ENCODE results near the gene DGKQ. TPM values are rescaled to one million over a fixed set of nuclear protein-coding genes. Genes with fewer than 3 reads are reported as not detected.

DGKQ gene
- total and polyA plus RNA-seq, 2 of the 13 experiments (the other 11 are each of a cell fraction or from before 2014, with no cell fraction given) = 4.5 to 7.2 TPM

DNA sequence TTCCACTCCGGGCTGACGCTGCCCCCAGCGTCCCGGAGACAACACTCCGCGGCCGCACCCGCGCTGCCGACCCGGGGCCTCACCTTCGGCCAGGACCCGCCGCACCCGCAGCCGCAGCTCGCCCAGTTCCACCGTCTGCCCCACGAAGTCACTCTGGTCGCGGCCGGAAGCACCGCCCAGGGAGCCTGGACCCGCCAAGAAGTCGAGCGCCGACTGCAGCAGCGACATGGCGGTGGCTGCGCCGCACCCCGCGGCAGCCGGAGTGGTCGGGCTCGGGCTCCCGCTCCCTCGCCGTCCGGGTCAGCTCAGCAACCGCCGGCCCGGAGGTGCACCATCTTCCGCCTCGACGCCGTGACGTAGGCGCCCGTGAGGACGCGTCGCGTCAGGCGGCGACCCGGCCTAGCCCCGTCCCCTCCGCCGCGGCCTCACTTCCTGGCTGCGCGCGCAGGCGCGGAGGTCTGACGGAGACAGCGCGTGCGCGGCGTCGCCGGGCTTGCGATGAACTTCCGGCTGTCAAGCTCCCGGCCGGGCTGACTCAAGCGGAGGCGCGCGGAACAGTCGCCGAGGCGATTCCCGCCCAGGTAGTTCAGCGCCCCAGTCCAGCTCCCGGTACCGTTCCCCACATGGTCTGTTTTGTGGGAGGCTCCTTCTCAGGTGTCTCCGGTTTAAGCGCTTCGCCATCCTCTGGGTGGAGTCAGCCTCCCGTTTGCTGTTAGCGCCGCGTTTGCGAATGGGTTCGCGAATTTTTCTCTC is 41.2 kb downstream of the DGKQ start, which contains the start of the genes GAK and TMEM175 (continued):
- TF ChIP-seq, protein P1, sequence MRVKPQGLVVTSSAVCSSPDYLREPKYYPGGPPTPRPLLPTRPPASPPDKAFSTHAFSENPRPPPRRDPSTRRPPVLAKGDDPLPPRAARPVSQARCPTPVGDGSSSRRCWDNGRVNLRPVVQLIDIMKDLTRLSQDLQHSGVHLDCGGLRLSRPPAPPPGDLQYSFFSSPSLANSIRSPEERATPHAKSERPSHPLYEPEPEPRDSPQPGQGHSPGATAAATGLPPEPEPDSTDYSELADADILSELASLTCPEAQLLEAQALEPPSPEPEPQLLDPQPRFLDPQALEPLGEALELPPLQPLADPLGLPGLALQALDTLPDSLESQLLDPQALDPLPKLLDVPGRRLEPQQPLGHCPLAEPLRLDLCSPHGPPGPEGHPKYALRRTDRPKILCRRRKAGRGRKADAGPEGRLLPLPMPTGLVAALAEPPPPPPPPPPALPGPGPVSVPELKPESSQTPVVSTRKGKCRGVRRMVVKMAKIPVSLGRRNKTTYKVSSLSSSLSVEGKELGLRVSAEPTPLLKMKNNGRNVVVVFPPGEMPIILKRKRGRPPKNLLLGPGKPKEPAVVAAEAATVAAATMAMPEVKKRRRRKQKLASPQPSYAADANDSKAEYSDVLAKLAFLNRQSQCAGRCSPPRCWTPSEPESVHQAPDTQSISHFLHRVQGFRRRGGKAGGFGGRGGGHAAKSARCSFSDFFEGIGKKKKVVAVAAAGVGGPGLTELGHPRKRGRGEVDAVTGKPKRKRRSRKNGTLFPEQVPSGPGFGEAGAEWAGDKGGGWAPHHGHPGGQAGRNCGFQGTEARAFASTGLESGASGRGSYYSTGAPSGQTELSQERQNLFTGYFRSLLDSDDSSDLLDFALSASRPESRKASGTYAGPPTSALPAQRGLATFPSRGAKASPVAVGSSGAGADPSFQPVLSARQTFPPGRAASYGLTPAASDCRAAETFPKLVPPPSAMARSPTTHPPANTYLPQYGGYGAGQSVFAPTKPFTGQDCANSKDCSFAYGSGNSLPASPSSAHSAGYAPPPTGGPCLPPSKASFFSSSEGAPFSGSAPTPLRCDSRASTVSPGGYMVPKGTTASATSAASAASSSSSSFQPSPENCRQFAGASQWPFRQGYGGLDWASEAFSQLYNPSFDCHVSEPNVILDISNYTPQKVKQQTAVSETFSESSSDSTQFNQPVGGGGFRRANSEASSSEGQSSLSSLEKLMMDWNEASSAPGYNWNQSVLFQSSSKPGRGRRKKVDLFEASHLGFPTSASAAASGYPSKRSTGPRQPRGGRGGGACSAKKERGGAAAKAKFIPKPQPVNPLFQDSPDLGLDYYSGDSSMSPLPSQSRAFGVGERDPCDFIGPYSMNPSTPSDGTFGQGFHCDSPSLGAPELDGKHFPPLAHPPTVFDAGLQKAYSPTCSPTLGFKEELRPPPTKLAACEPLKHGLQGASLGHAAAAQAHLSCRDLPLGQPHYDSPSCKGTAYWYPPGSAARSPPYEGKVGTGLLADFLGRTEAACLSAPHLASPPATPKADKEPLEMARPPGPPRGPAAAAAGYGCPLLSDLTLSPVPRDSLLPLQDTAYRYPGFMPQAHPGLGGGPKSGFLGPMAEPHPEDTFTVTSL (CRISPR knock-in tag; IDR thresholded peaks at IDR 0.05; ENCODE audit: borderline replicate concordance) = no peak
- TF ChIP-seq JUND (CRISPR knock-in tag; IDR thresholded peaks at IDR 0.05) = no peak
- no peak for TF ChIP-seq SRF (IDR thresholded peaks at IDR 0.05; ENCODE audit: low read depth, low read length)
- TF ChIP-seq ZNF558 (CRISPR knock-in tag; IDR thresholded peaks at IDR 0.05; ENCODE audit: borderline replicate concordance) = no peak
- no peak for TF ChIP-seq HMGA1 (CRISPR knock-in tag; conservative IDR thresholded peaks at IDR 0.05)
- 0 out of 2 replicates have a peak, but pooled peaks have one; percentile 28 for TF ChIP-seq ZSCAN25 (CRISPR knock-in tag; IDR thresholded peaks at IDR 0.05)
- TF ChIP-seq ZNF331 (CRISPR knock-in tag; IDR thresholded peaks at IDR 0.05) = no peak
- no peak for TF ChIP-seq GTF3A (CRISPR knock-in tag; conservative IDR thresholded peaks at IDR 0.05)
- TF ChIP-seq IRF2 (CRISPR knock-in tag; IDR thresholded peaks at IDR 0.05) = peak; percentile 50; the same call in 1 of the 2 replicates
- TF ChIP-seq, protein P2, sequence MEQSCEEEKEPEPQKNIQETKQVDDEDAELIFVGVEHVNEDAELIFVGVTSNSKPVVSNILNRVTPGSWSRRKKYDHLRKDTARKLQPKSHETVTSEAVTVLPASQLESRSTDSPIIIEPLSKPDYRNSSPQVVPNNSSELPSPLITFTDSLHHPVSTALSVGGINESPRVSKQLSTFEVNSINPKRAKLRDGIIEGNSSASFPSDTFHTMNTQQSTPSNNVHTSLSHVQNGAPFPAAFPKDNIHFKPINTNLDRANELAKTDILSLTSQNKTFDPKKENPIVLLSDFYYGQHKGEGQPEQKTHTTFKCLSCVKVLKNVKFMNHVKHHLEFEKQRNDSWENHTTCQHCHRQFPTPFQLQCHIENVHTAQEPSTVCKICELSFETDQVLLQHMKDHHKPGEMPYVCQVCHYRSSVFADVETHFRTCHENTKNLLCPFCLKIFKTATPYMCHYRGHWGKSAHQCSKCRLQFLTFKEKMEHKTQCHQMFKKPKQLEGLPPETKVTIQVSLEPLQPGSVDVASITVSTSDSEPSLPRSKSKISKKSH (CRISPR knock-in tag; IDR thresholded peaks at IDR 0.05; ENCODE audit: borderline replicate concordance) = peak; percentile 71
- no peak for TF ChIP-seq ZNF20 (CRISPR knock-in tag; IDR thresholded peaks at IDR 0.05)
- TF ChIP-seq ZNF878 (CRISPR knock-in tag; IDR thresholded peaks at IDR 0.05) = no peak
- 0 out of 2 replicates have a peak, but pooled peaks have one; percentile 90 for TF ChIP-seq ZNF674 (CRISPR knock-in tag; IDR thresholded peaks at IDR 0.05; ENCODE audit: low read depth)
- TF ChIP-seq NCOA5 (CRISPR knock-in tag; IDR thresholded peaks at IDR 0.05) = no peak
- TF ChIP-seq ASH2L (IDR thresholded peaks at IDR 0.05; ENCODE audit: insufficient read length, low read depth, low read length) = peak; percentile 79
- no peak for TF ChIP-seq XRCC5 (optimal IDR thresholded peaks at IDR 0.05; ENCODE audit: low read length)
- TF ChIP-seq ZNF737 (CRISPR knock-in tag; IDR thresholded peaks at IDR 0.05; ENCODE audit: borderline replicate concordance) = no peak
- no peak for TF ChIP-seq MTA3 (CRISPR knock-in tag; IDR thresholded peaks at IDR 0.05)
- peak; percentile 86 for TF ChIP-seq ZNF547 (CRISPR knock-in tag; IDR thresholded peaks at IDR 0.05)
- TF ChIP-seq, protein P3, sequence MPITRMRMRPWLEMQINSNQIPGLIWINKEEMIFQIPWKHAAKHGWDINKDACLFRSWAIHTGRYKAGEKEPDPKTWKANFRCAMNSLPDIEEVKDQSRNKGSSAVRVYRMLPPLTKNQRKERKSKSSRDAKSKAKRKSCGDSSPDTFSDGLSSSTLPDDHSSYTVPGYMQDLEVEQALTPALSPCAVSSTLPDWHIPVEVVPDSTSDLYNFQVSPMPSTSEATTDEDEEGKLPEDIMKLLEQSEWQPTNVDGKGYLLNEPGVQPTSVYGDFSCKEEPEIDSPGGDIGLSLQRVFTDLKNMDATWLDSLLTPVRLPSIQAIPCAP (CRISPR knock-in tag; IDR thresholded peaks at IDR 0.05; ENCODE audit: low read depth) = no peak
- TF ChIP-seq ZBTB20 (CRISPR knock-in tag; IDR thresholded peaks at IDR 0.05; ENCODE audit: borderline replicate concordance, low read depth) = no peak
- TF ChIP-seq HIVEP1 (CRISPR knock-in tag; IDR thresholded peaks at IDR 0.05) = no peak; the same call in none of the 2 replicates
- 0 out of 2 replicates have a peak, but pooled peaks have one; percentile 31 for TF ChIP-seq PPARG (CRISPR knock-in tag; conservative IDR thresholded peaks at IDR 0.05)
